Measurements from ENCODE around the gene TBC1D17. TPM values are rescaled to one million over a fixed set of nuclear protein-coding genes. Genes with fewer than 3 reads are reported as not detected.
A peak's percentile ranks its signal among the peaks of the same experiment; 100 is the strongest.

TBC1D17 gene
- polyA plus RNA-seq, 2 of the 4 experiments (the other 2 are of a cell fraction), result 12.3 to 41.5 TPM

GRCh38 chr19:49869009-49869483 lies 8.5 kb upstream of the TBC1D17 start:
- CTCF ChIA-PET, result interaction anchor here (0.8 kb wide), 2 partner anchors 90 to 188 kb away, joined by 3 read pairs; no protein-coding TSS in a partner anchor

GRCh38 chr19:49869484-49870308 lies 7.8 kb upstream of the TBC1D17 start:
- ATAC-seq (peak; percentile 68 to 82), DNase-seq (ENCODE audit: low read depth in 1 of 2, low spot score in 1 of 2) (peak; percentile 99 to 100), FAIRE-seq (peak; percentile 99)
- Histone ChIP-seq H3K4me2 (peak overlapping the region; percentile 86), H3K4me3 (peak overlapping the region; percentile 46), H3K9me3 (no peaks in the 10 kb centered on the region), H3K4me1 (peaks cover 37% of the 10 kb centered on the region), H3K27ac (peak overlapping the region; percentile 93 to 94)
- TF ChIP-seq JUN (IDR thresholded peaks at IDR 0.05) (peak; percentile 66 to 96; a peak in 4 of 5 replicates), PHF8 (IDR thresholded peaks at IDR 0.05; ENCODE audit: borderline replicate concordance, low read depth) (peak; percentile 32; the same call in 1 of the 2 replicates), RNF2 (IDR thresholded peaks at IDR 0.05; ENCODE audit: borderline replicate concordance, low read depth) (peak; percentile 75; the same call in 1 of the 2 replicates), KDM1A (IDR thresholded peaks at IDR 0.05; ENCODE audit: low read depth) (no peak), TFCP2L1 (CRISPR knock-in tag; IDR thresholded peaks at IDR 0.05) (peak; percentile 59; the same call in 1 of the 2 replicates), CHD4 (IDR thresholded peaks at IDR 0.05; ENCODE audit: borderline replicate concordance) (no peak), MYC (IDR thresholded peaks at IDR 0.05; ENCODE audit: borderline replicate concordance, low read length) (0 out of 2 replicates have a peak, but pooled peaks have one; percentile 20), SREBF2 (IDR thresholded peaks at IDR 0.05) (peak; percentile 46), POLR2AphosphoS2 (conservative IDR thresholded peaks at IDR 0.05; ENCODE audit: low read length) (no peak), FOXS1 (CRISPR knock-in tag; IDR thresholded peaks at IDR 0.05) (no peak), GATA3 (IDR thresholded peaks at IDR 0.05; ENCODE audit: borderline replicate concordance) (0 out of 2 replicates have a peak, but pooled peaks have one; percentile 39), HOXA7 (CRISPR knock-in tag; IDR thresholded peaks at IDR 0.05) (no peak), POLR2A (IDR thresholded peaks at IDR 0.05; ENCODE audit: low read length) (peak; percentile 63), ELK1 (IDR thresholded peaks at IDR 0.05; ENCODE audit: low read depth, low read length) (no peak), MAFK (IDR thresholded peaks at IDR 0.05; ENCODE audit: partially characterized antibody) (peak; percentile 48), E2F6 (IDR thresholded peaks at IDR 0.05; ENCODE audit: borderline replicate concordance, low read depth) (peak; percentile 79), HDAC2 (IDR thresholded peaks at IDR 0.05) (no peak), NFE2L2 (conservative IDR thresholded peaks at IDR 0.05; ENCODE audit: low read length) (no peak), RFX5 (IDR thresholded peaks at IDR 0.05) (peak; percentile 99), HEYL (CRISPR knock-in tag; IDR thresholded peaks at IDR 0.05) (no peak), EHF (CRISPR knock-in tag; IDR thresholded peaks at IDR 0.05) (no peak), NR3C1 (IDR thresholded peaks at IDR 0.05) (no peak), EHMT2 (IDR thresholded peaks at IDR 0.05; ENCODE audit: low read depth) (no peak), ZFP36 (IDR thresholded peaks at IDR 0.05; ENCODE audit: borderline replicate concordance, partially characterized antibody) (peak; percentile 96), CHD2 (IDR thresholded peaks at IDR 0.05; ENCODE audit: low read length, partially characterized antibody) (no peak), SMC3 (IDR thresholded peaks at IDR 0.05) (no peak), RARB (CRISPR knock-in tag; IDR thresholded peaks at IDR 0.05) (0 out of 2 replicates have a peak, but pooled peaks have one; percentile 30)
- TF ChIP-seq, protein P1, sequence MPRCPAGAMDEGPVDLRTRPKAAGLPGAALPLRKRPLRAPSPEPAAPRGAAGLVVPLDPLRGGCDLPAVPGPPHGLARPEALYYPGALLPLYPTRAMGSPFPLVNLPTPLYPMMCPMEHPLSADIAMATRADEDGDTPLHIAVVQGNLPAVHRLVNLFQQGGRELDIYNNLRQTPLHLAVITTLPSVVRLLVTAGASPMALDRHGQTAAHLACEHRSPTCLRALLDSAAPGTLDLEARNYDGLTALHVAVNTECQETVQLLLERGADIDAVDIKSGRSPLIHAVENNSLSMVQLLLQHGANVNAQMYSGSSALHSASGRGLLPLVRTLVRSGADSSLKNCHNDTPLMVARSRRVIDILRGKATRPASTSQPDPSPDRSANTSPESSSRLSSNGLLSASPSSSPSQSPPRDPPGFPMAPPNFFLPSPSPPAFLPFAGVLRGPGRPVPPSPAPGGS (IDR thresholded peaks at IDR 0.05), result peak; percentile 79
- TF ChIP-seq, protein P2, sequence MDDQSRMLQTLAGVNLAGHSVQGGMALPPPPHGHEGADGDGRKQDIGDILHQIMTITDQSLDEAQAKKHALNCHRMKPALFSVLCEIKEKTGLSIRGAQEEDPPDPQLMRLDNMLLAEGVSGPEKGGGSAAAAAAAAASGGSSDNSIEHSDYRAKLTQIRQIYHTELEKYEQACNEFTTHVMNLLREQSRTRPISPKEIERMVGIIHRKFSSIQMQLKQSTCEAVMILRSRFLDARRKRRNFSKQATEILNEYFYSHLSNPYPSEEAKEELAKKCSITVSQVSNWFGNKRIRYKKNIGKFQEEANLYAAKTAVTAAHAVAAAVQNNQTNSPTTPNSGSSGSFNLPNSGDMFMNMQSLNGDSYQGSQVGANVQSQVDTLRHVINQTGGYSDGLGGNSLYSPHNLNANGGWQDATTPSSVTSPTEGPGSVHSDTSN (IDR thresholded peaks at IDR 0.05), result peak; percentile 87
- TF ChIP-seq, protein P3, sequence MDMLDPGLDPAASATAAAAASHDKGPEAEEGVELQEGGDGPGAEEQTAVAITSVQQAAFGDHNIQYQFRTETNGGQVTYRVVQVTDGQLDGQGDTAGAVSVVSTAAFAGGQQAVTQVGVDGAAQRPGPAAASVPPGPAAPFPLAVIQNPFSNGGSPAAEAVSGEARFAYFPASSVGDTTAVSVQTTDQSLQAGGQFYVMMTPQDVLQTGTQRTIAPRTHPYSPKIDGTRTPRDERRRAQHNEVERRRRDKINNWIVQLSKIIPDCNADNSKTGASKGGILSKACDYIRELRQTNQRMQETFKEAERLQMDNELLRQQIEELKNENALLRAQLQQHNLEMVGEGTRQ (IDR thresholded peaks at IDR 0.05), result no peak
- TF ChIP-seq, protein P4, sequence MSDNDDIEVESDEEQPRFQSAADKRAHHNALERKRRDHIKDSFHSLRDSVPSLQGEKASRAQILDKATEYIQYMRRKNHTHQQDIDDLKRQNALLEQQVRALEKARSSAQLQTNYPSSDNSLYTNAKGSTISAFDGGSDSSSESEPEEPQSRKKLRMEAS (IDR thresholded peaks at IDR 0.05), result peak; percentile 87
- 1% methylated on average over 47 of the region's 67 CpGs for WGBS (ENCODE audit: missing lambda C conversion rate)
- ChIA-PET POLR2A (interaction anchor here (0.7 to 3.6 kb wide), 13 partner anchors 7 to 230 kb away, joined by 3 to 36 read pairs (median 5); partner anchors contain the start of genes AKT1S1, ATF5, NUP62 and PRMT1), CTCF (interaction anchor here (0.8 to 1.6 kb wide), 3 partner anchors 21 to 189 kb away, joined by 3 to 6 read pairs (median 3); no protein-coding TSS in a partner anchor)

More at GRCh38 chr19:49869009-49869483, 8.5 kb upstream of the TBC1D17 start:
- Histone ChIP-seq H3K27ac (peak overlapping the region; percentile 93 to 94), H3K4me1 (peaks cover 37% of the 10 kb centered on the region), H3K9me3 (no peaks in the 10 kb centered on the region), H3K4me3 (peak overlapping the region; percentile 40), H3K4me2 (peak overlapping the region; percentile 77)
- no peak for DNase-seq (ENCODE audit: low read depth in 1 of 2, low spot score in 1 of 2)
- ATAC-seq, result peak; percentile 27 to 28
- TF ChIP-seq JUN (IDR thresholded peaks at IDR 0.05), result 0 out of 5 replicates have a peak, but pooled peaks of 1 of the 2 experiments have one; percentile 20
- TF ChIP-seq POLR2A (IDR thresholded peaks at IDR 0.05; ENCODE audit: low read length), result peak; percentile 47
- TF ChIP-seq PHF8 (IDR thresholded peaks at IDR 0.05; ENCODE audit: borderline replicate concordance, low read depth), result no peak
- 3% methylated on average over 13 of the region's 15 CpGs for WGBS (ENCODE audit: missing lambda C conversion rate)
- POLR2A ChIA-PET, result interaction anchor here (0.6 to 3.6 kb wide), 14 partner anchors 8 to 229 kb away, joined by 3 to 36 read pairs (median 5); partner anchors contain the start of genes AKT1S1, ATF5, NUP62 and PRMT1
- FAIRE-seq, result no peak

All from A549 (cell line).